HL-60 (cell line): ENCODE data around the gene CDKL1.

Source experiments
- CTCF ChIP-seq: IDR thresholded peaks from one replicate; pipeline ENCODE4 v1.5.1; 2011; ENCODE audit warnings: low read length, control low read depth, inconsistent platforms; ENCODE audit not compliant: insufficient read depth
- POLR2AphosphoS5 ChIP-seq: IDR thresholded peaks from 2 replicates; pipeline ENCODE4 v1.6.1; 2012; ENCODE audit warnings: low read depth

- no peak for TF ChIP-seq CTCF
- TF ChIP-seq POLR2AphosphoS5, result no peak
These were observed 57.4 kb downstream of the CDKL1 start for GRCh38 chr14:50339178-50339804.
